SK-N-MC (cell line): Measurements from ENCODE around the gene TMBIM1.

ENCODE experiments used
- EZH2 ChIP-seq: fragments of 200-600 bp; sonication (generic); IDR thresholded peaks from one replicate; pipeline ENCODE4 v1.6.1; 2017; ENCODE audit warnings: antibody characterized with exemption
- POLR2AphosphoS5 ChIP-seq: IDR thresholded peaks from 2 replicates; pipeline ENCODE4 v1.6.1; 2012; ENCODE audit warnings: mild to moderate bottlenecking, low read depth, low read length, borderline replicate concordance

GRCh38 chr2:218253232-218253625, 39.1 kb downstream of the TMBIM1 start:
- TF ChIP-seq POLR2AphosphoS5, result no peak
- TF ChIP-seq EZH2, result no peak
